GM12878 (cell line): Measurements from ENCODE around the gene IFITM5. TPM values are rescaled to one million over a fixed set of nuclear protein-coding genes. Genes with fewer than 3 reads are reported as not detected.
A peak's percentile ranks its signal among the peaks of the same experiment; 100 is the strongest.

Experiments used
- ATAC-seq: fragments of 200-7000 bp; cut with Tn5 transposase; 3 replicates; pipeline ENCODE4 v1.9.1; 2020; ENCODE audit warnings: mild to moderate bottlenecking, moderate library complexity
- BruUV-seq: library from RNA; stranded (reverse); fragments of 400-500 nt; replicated peaks from 2 replicates; lab custom pipeline; 2021; lab: Mats Ljungman, UMichigan
- CTCF ChIA-PET: fragments of 300-600 bp; sonication (Branson Sonifier 250); formaldehyde crosslinking; extraction: SDS; loops from one replicate; lab custom pipeline; 2021; ENCODE audit warnings: inconsistent platforms; lab: Yijun Ruan, JAX
- POLR2A ChIA-PET: fragments of 350-600 bp; formaldehyde crosslinking; extraction: SDS; loops from one replicate; lab custom pipeline; 2021; ENCODE audit warnings: inconsistent platforms; lab: Charles Lee
- RAD21 ChIA-PET: fragments of 300-600 bp; sonication (Branson Sonifier 250); formaldehyde crosslinking; loops from one replicate; lab custom pipeline; 2023; ENCODE audit warnings: antibody characterized with exemption; ENCODE audit not compliant: unreplicated experiment; lab: Charles Lee
- SMC1A ChIA-PET: fragments of 300-600 bp; sonication (Branson Sonifier 250); formaldehyde crosslinking; loops from one replicate; lab custom pipeline; 2023; ENCODE audit not compliant: unreplicated experiment, uncharacterized antibody; lab: Charles Lee
- DNase-seq: peaks from one replicate; pipeline ENCODE4 v3.0.0-alpha.2; 2011; ENCODE audit warnings: low read depth, low spot score
- FAIRE-seq: peaks from 3 replicates; lab custom pipeline; 2011; peaks lifted over from hg19 to GRCh38; lab: Jason Lieb, UNC
- H2AFZ ChIP-seq: 2 replicates; pipeline ENCODE4 v1.6.0; 2011; ENCODE audit warnings: low read depth, low read length, control low read depth; ENCODE audit not compliant: control insufficient read depth
- H3K27ac ChIP-seq: 2 replicates; pipeline ENCODE4 v1.5.1; 2011; ENCODE audit warnings: control low read depth; ENCODE audit not compliant: control insufficient read depth, insufficient read depth
- H3K27me3 ChIP-seq, 2 experiments: replicated peaks in 1 of 2; 2 replicates each; pipeline versions ENCODE4 v1.6.0 to v1.6.1; 2011; ENCODE audit warnings: low read length in 1 of 2; ENCODE audit not compliant: control insufficient read depth in 2 of 2, insufficient read depth in 2 of 2
- H3K36me3 ChIP-seq, 2 experiments: 2 replicates each; pipeline ENCODE4 v1.5.1; 2011; ENCODE audit warnings: low read length in 1 of 2; ENCODE audit not compliant: control insufficient read depth in 2 of 2, insufficient read depth in 2 of 2
- H3K4me1 ChIP-seq: 2 replicates; pipeline ENCODE4 v1.6.1; 2011; ENCODE audit warnings: mild to moderate bottlenecking, low read length, moderate library complexity, mixed read lengths; ENCODE audit not compliant: control insufficient read depth, insufficient read depth
- H3K4me2 ChIP-seq: 2 replicates; pipeline ENCODE4 v1.6.0; 2011; ENCODE audit warnings: control low read depth; ENCODE audit not compliant: control insufficient read depth, insufficient read depth
- H3K4me3 ChIP-seq: fragments of 200-600 bp; sonication (generic); 2 replicates; pipeline ENCODE4 v1.5.1; 2016
- H3K79me2 ChIP-seq: 2 replicates; pipeline ENCODE4 v1.6.0; 2011; ENCODE audit warnings: low read length; ENCODE audit not compliant: control insufficient read depth, insufficient read depth
- H3K9ac ChIP-seq: 2 replicates; pipeline ENCODE4 v1.8.0; 2011; ENCODE audit warnings: low read length, control low read depth, mixed read lengths; ENCODE audit not compliant: control insufficient read depth, insufficient read depth
- H3K9me3 ChIP-seq: replicated peaks from 3 replicates; pipeline ENCODE4 v1.5.1; 2011; ENCODE audit warnings: mild to moderate bottlenecking, low read length; ENCODE audit not compliant: control insufficient read depth, insufficient read depth
- H4K20me1 ChIP-seq: 2 replicates; pipeline ENCODE4 v1.6.0; 2011; ENCODE audit not compliant: control insufficient read depth, insufficient read depth
- CTCF ChIP-seq, 3 experiments: IDR thresholded peaks in 2 of 3; conservative IDR thresholded peaks in 1 of 3; 2 replicates each; pipeline ENCODE4 v1.5.1; 2011; ENCODE audit warnings: low read depth in 3 of 3, low read length in 3 of 3, mild to moderate bottlenecking in 3 of 3, control low read depth in 2 of 3, moderate library complexity in 2 of 3, inconsistent platforms in 1 of 3, mixed read lengths in 1 of 3; ENCODE audit not compliant: control insufficient read depth in 2 of 3, insufficient read depth in 1 of 3; ENCODE audit errors: extremely low read depth in 1 of 3
- MTA2 ChIP-seq: fragments of 450-650 bp; IDR thresholded peaks from 2 replicates; pipeline ENCODE4 v1.6.1; 2016; ENCODE audit warnings: low read depth, mild to moderate bottlenecking, moderate library complexity
- RAD21 ChIP-seq: IDR thresholded peaks from 2 replicates; pipeline ENCODE4 v1.6.1; 2011; ENCODE audit warnings: mild to moderate bottlenecking, low read depth, low read length, moderate library complexity; ENCODE audit not compliant: insufficient read depth
- SMC3 ChIP-seq: IDR thresholded peaks from 2 replicates; pipeline ENCODE4 v1.6.1; 2011; ENCODE audit warnings: low read length, improper control_type of control experiment, borderline replicate concordance
- TCF3 ChIP-seq: IDR thresholded peaks from 2 replicates; pipeline ENCODE4 v1.6.1; 2012; ENCODE audit warnings: low read depth, mild to moderate bottlenecking, low read length, borderline replicate concordance; ENCODE audit not compliant: insufficient read depth
- ZSCAN29 ChIP-seq: fragments of 450-650 bp; IDR thresholded peaks from 2 replicates; pipeline ENCODE4 v1.6.1; 2017; ENCODE audit warnings: mild to moderate bottlenecking, moderate library complexity
- WGBS: methylation state at CpG from one replicate; pipeline ENCODE4 v1.1.6; 2016; ENCODE audit warnings: low lambda C conversion rate; ENCODE audit not compliant: insufficient replicate concordance, insufficient coverage; ENCODE audit errors: missing lambda C conversion rate; 5-methylcytosine and 5-hydroxymethylcytosine counted together
- in situ Hi-C: fragments of 300-500 bp; cut with MboI; formaldehyde crosslinking; loops from 9 replicates; pipeline ENCODE4 v1.14.3; 2018; ENCODE audit warnings: mixed read lengths
- intact Hi-C: fragments of 100-400 bp; cut with micrococcal nuclease; formaldehyde crosslinking; loops from one replicate; pipeline ENCODE4 v1.14.2; 2022; ENCODE audit not compliant: unreplicated experiment
- polyA plus RNA-seq, 11 experiments: library from polyadenylated mRNA; depleted of rRNA in 4 of 11; unstranded in 6 of 11; stranded (reverse) in 5 of 11; fragments of >200 nt; fragmentation: Nextera tagmentation in 4 of 11; fragmentation: Illumina TruSeq in 1 of 11; extraction: Ambion mirVana in 4 of 11; extraction: Trizol in 1 of 11; gene quantifications; 1 replicate in 1 of 11; 2 replicates in 10 of 11; pipeline versions ENCODE4 v1.2.1 to v1.2.3, GENCODE V29; 2011 to 2016; ENCODE audit warnings: inconsistent platforms in 2 of 11, missing spikeins in 2 of 11, low read depth in 1 of 11
- total RNA-seq, 4 experiments: library from RNA; depleted of rRNA in 3 of 4; stranded (reverse); fragments of >200 nt in 3 of 4; fragmentation: Illumina TruSeq in 1 of 4; extraction: Trizol in 1 of 4; gene quantifications; 2 replicates each; pipeline versions ENCODE4 v1.2.1 to v1.2.3, GENCODE V29; 2013 to 2021
- TF ChIP-seq, protein P1 (sequence below): IDR thresholded peaks from 2 replicates; pipeline ENCODE4 v1.6.1; 2011; ENCODE audit warnings: mild to moderate bottlenecking, low read depth, low read length, moderate library complexity; ENCODE audit not compliant: insufficient replicate concordance
- TF ChIP-seq, protein P2 (sequence below): IDR thresholded peaks from 2 replicates; pipeline ENCODE4 v1.6.1; 2011; ENCODE audit warnings: borderline replicate concordance, low read depth, mild to moderate bottlenecking, moderate library complexity, low read length; ENCODE audit not compliant: insufficient read depth, poor library complexity, severe bottlenecking

IFITM5 gene
- total and polyA plus RNA-seq, 10 of the 15 experiments (the other 5 are each of a cell fraction or from before 2014, with no cell fraction given), result not detected

DNA sequence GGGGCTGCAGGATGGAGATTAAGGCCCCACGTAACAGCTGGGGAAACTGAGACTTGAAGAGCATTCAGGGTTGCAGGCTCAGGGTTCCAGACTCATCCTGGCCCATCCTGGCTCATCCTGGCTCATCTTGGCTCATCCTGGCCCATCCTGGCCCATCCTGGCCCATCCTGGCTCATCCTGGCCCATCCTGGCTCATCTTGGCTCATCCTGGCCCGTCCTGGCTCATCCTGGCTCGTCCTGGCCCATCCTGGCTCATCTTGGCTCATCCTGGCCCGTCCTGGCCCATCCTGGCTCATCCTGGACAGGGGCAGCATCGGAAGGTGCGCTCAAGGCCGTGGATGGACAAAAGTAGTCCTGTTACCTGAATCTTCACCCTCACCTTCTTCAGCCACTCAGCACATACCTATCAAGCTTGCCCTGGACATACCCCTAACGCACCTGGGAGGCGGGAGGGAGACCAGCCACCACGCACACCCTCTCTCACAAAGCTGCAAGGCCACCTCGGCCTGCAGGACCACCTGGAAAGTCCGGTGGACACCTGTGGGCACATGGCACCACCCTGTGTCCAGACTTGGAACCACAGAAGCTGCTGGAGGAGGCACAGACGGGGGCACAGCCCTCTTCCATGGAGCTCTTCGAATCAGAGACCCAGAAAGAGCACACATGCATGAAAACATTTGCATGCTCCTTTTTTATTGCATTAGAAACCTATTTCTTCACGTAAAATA is 41.4 kb downstream of the IFITM5 start:
- ATAC-seq, result peak; percentile 65; the same call in 2 of the 3 replicates
- Histone ChIP-seq H3K36me3 (peaks cover 0 to 4% of the 10 kb centered on the region in 2 experiments; a peak in 1 of 4 replicates), H3K27ac (no peak overlapping the region), H3K4me2 (peak overlapping the region; percentile 54; the same call in 1 of the 2 replicates), H3K4me3 (no peak overlapping the region), H3K9ac (no peak overlapping the region), H2AFZ (no peak overlapping the region), H3K4me1 (peaks cover 13% of the 10 kb centered on the region), H3K79me2 (no peaks in the 10 kb centered on the region), H3K9me3 (peaks cover 2% of the 10 kb centered on the region; the same call in 2 of the 3 replicates), H3K27me3 (no peaks in the 10 kb centered on the region), H4K20me1 (no peaks in the 10 kb centered on the region)
- in situ Hi-C loops, result no loop called here
- ChIA-PET CTCF (interaction anchor here (0.6 to 3.6 kb wide), 9 partner anchors 7 to 281 kb away, joined by 3 to 25 read pairs (median 5); partner anchors contain the start of genes BET1L, PSMD13, RIC8A and SIRT3), SMC1A (interaction anchor here (1.0 kb wide), 2 partner anchors 9 to 105 kb away, joined by 3 to 4 read pairs; no protein-coding TSS in a partner anchor), POLR2A (interaction anchor here (0.5 to 1.3 kb wide), 5 partner anchors 8 to 518 kb away, joined by 3 read pairs; no protein-coding TSS in a partner anchor), RAD21 (interaction anchor here (0.7 to 1.3 kb wide), 3 partner anchors 9 to 48 kb away, joined by 3 to 4 read pairs (median 3); no protein-coding TSS in a partner anchor)
- no TSS peak for BruUV-seq
- intact Hi-C loops, result no loop called here
- TF ChIP-seq TCF3, result peak; percentile 75; the same call in 1 of the 2 replicates
- no peak for TF ChIP-seq ZSCAN29
- peak; percentile 24; the same call in 1 of the 2 replicates for TF ChIP-seq SMC3
- TF ChIP-seq, protein P1, sequence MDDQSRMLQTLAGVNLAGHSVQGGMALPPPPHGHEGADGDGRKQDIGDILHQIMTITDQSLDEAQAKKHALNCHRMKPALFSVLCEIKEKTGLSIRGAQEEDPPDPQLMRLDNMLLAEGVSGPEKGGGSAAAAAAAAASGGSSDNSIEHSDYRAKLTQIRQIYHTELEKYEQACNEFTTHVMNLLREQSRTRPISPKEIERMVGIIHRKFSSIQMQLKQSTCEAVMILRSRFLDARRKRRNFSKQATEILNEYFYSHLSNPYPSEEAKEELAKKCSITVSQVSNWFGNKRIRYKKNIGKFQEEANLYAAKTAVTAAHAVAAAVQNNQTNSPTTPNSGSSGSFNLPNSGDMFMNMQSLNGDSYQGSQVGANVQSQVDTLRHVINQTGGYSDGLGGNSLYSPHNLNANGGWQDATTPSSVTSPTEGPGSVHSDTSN, result peak; percentile 62
- TF ChIP-seq CTCF (IDR thresholded peaks at IDR 0.05 in 2 of 3, conservative IDR thresholded peaks at IDR 0.05 in 1 of 3; ENCODE audit: control insufficient read depth in 2 of 3, extremely low read depth in 1 of 3, insufficient read depth in 1 of 3, low read depth in 3 of 3, low read length in 3 of 3), result peak; percentile 34 to 44 (median 37); a peak in 5 of 6 replicates
- peak; percentile 45 for TF ChIP-seq RAD21
- TF ChIP-seq, protein P2, sequence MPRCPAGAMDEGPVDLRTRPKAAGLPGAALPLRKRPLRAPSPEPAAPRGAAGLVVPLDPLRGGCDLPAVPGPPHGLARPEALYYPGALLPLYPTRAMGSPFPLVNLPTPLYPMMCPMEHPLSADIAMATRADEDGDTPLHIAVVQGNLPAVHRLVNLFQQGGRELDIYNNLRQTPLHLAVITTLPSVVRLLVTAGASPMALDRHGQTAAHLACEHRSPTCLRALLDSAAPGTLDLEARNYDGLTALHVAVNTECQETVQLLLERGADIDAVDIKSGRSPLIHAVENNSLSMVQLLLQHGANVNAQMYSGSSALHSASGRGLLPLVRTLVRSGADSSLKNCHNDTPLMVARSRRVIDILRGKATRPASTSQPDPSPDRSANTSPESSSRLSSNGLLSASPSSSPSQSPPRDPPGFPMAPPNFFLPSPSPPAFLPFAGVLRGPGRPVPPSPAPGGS, result peak; percentile 99
- no peak for TF ChIP-seq MTA2
- FAIRE-seq, result no peak
- no peak for DNase-seq
- WGBS, result 51% methylated on average over 15 of the region's 15 CpGs
